DMS153 (cell line): ENCODE data around the gene POU5F1.
"Not testable (repeated sequence)": the region's sequence is repeated elsewhere in the genome, so short reads cannot be mapped to it uniquely, and the experiment has no call there.

ENCODE experiments used
- DNase-seq: peaks from one replicate; lab custom pipeline; 2025; lab: John Stamatoyannopoulos, UW

The POU5F1 gene

DNA sequence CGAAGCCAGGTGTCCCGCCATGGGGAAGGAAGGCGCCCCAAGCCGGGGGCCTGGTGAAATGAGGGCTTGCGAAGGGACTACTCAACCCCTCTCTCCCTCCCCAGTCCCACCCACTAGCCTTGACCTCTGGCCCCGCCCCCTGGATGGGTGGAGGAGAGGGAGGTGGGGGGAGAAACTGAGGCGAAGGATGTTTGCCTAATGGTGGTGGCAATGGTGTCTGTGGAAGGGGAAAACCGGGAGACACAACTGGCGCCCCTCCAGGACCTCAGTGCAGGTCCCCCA, at the start of gene POU5F1:
Gene POU5F1 (minus strand): TSS at position 83 of the 282 bp plus-strand sequence. CDS start 62 bp downstream, at position 21.
- DNase-seq, result no peak

DNA sequence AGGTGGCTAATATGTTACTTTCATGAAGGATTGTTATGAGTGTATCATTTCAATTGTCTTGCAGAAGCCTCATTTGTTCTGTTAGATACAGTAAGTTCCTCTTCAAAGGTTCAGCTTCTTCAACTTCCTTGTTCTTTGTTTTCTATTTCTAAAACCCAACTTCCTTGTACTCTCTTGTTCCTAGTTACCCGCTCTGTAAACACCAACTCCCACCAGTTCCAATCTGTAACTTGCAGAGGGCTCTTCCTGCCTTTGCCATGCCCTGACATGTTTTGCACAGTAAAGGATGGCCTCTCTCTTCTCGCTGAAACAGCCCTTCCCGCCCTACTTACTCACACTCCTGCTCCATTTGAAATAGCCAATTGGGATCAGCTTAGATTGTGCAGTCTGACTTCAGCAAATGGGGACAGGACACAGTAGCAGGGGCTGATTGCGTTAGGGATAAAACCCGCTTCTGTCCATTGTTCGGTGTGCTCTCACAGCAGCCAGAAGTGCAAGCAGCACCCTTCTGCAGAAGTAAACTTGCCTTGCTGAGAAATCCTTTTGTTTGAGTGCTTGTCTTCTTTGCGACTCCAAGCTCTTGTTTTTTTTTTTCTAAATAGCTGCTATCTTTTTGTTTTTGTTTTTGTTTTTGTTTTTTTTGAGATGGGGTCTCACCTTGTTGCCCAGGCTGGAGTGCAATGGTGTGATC, 45.9 kb upstream of the POU5F1 start:
- DNase-seq, result peak; percentile 59

DNA sequence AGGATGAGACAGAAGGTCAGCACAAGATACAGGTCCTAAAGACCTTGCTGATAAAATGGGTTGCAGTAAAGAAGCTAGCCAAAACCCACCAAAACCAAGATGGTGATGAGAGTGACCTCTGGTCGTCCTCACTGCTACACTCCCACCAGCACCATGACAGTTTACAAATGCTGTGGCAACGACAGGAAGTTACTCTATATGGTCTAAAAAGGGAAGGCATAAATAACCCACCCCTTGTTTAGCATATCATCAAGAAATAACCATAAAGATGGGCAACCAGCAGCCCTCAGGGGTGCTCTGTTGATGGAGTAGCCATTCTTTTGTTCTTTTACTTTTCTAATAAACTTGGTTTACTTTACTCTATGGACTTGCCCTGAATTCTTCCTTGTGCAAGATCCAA, 44.7 kb upstream of the POU5F1 start:
- not testable (repeated sequence) for DNase-seq

DNA sequence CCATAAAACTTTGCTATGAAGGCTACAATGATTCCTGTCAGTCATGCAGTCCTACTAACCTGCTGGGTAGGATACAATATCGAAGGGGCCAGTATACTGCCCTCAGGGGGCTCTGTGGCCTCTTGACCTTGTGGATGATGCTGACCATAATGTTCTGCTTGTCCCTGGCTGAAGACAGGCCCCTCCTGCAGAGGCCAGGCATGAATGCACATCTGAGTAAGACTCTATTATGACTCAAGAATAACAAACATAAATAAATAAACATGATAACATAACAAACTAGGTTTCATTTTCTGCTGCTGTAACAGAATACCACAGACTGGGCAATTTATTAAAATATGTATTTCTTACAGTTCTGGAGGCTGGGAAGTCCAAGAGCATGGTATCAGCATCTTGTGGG, 44.0 kb upstream of the POU5F1 start:
- no peak for DNase-seq

DNA sequence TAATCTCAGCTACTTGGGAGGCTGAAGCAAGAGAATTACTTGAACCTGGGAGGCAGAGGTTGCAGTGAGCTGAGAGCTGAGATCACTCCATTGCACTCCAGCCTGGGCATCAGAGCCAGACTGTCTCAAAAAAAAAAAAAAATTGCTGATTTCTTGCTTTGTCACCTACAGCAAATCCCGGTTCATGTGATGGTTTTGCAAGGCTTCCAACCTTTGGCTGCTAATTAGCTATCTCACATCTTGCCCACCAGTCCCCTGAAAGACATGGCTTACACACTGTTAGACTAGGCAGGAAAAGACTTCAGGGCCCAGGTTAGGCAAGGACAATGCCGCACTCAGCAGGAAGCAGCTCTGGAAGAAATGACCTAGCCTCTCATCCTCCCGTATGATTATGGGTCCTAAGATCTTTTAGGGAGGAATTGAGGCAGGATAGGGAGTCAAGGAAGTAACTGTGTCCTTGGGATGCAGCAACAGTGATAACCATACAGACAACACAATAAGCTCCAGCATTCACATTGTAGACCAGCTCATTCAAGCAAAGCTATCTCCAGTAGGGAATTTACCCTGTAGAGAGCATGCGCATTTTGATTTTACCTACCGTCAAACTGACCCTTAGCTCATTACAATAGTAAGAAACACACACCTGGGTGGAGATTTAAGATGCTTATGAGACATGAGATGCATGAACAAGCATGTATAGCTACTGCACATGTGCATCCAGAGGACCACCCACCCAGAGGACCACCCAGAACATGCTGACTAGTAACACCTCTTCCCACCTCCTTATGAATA, 40.5 kb upstream of the POU5F1 start:
- no peak for DNase-seq

DNA sequence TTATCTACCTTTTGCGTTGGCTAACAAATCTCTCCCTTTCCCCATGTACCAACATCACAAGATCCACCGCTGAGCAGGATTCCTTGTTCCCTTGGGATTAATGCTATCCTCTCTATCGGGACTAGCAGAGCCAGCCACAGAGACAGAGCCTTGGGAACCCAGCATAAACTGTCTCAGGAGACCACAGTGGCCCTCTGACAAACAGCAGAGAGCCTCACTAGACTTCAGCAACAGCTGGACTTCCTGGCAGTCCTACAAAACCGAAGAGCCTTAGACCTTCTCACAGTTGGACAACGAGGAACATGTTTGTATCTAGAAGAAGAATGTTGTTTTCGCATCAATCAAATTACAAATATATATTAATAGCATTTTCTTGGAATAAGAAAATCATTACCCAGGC, 39.6 kb upstream of the POU5F1 start:
- no peak for DNase-seq

DNA sequence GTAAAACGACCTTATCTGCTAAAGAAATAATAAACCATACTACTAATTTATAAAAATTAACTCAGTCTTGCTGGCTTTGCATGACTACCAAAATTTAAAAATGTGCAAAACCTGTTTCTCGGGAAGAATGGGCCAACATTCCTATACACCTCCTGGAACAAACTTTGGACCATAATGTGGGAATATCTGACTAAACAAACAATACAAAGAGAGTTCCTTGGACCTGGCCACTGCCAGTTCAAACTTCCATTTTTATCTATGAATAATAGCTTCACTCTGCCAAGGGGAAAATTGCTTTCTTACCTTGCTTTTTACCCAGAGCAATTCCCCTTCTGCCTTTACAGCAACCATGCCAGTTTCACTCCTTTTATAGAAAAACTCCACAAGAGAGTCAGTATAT, 38.7 kb upstream of the POU5F1 start:
- no peak for DNase-seq

DNA sequence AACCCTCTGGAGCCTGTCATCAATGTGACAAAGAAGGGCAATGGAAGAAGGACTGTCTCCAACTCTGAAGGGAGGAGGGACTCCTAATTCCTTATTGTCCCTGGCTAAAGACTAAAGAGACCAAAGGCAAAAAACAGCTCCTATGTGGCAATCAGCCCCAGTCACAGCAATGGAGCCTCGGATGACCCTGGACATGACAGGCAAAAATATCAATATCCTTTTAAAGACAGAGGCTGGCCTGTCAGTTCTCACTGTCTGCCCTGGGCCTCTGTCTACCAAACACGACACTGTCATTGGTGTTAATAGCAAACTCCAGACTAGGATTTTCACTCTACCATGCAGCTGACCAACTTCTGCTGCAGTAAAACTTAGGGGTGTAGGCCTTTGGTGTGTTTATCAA, 38.0 kb upstream of the POU5F1 start:
- no peak for DNase-seq

DNA sequence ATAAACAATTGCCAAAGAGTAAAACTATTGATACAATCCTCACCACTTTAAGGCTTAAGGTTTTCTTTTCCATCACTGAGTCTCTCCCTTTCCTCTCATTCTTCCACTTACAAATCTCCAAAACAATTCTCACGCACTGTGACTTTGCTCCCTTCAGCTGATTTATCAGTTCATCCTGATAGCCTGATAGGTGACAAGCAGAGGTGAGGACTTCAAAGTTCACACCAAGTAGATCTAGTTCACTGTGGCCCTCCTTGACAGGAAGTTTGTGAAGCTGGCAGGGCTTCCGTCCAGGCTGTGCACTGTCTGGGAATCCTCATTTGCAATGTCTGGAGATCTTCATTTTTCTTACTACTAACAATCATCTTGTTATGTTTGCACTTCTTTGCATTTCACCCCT, 35.2 kb upstream of the POU5F1 start:
- no peak for DNase-seq

DNA sequence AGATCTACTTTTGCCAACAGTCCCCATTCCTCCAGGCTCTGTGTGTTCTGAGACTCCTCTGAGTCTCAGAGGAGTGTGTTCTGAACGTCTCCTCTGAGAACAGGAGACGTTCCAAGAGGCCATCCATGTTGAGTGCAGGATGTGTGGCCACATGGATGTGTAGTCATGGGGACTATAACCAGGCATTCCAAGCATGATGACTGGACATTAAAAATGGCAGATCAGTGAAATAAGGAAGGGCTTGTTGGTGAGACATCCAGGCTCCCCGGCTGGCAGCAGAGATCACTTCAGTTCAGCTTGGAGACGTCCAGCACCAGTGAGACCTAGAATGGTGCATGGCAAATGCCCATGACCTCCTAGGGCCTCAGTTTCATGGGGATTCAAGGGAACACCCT, 34.3 kb upstream of the POU5F1 start:
- DNase-seq, result no peak

DNA sequence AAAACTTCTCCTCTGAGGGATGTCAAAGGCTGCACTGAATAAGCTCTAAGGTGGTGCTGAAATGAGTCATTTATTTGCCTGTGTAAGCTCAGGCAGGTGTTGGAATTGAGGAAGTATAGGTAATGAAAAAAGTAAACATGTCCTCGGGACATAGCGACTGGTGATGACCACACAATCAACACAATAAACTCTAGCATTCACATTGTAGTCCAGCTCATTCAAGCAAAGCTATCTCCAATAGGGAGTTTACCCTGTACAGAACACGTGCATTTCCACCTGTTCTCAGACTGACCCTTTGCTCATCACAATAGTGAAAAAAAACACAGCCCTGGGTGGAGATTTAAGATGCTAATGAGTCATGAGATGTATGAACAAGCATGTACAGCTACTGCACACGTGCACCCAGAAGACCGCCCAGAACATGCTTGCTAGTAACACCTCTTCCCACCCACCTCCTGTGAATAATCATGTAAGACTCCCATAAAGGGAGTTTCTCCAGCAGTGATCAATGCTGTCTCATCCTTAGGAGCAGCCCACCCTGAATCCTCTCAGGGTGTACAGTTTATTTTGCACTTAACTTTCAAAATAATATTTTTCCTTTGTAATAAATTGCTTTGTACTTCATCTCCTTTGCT, 33.0 kb upstream of the POU5F1 start:
- DNase-seq, result peak; percentile 99

DNA sequence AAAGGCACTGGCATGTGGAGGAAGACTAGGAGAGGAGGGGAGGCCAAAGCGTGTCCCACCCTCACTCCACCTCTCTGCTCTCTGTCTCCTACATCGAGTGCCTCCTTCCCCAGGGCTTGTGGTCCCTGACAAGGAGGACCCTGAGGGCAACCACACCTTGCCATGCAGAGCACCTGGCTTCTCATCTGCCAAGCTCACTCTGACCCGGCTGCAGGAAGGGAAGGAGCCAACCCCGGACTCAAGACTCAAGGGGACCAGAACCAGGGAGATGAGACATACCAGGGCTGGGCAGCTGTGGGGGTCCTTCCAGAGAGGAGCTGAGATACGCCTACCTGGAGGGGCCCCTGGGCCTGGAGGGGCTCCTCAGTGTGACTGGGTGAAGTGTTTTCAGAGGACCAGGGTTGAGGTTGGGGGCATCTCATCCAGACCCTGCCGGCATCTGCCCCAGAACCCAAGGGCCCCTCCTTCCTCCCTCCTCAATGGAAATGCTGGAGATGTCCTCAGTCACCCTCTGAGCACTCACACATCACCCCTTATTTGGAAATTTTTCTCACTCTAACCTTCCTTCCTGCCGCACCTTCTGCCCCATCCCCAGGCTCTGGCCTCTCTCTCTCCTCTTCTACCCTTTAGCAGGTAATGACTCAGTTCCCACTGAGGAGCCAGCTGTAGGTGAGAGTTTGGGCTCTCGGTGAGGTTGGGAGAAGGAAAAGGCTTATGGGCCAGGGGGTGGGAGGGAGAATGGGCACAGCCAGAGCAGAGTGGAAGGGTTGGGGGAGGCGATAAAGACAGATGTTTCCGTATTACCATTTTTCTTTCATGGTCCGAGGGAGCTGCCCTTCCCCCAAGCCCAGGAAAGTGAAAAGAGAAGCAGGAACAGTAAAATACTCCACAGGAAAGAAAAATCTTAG, 32.0 kb upstream of the POU5F1 start:
- DNase-seq, result peak; percentile 39

DNA sequence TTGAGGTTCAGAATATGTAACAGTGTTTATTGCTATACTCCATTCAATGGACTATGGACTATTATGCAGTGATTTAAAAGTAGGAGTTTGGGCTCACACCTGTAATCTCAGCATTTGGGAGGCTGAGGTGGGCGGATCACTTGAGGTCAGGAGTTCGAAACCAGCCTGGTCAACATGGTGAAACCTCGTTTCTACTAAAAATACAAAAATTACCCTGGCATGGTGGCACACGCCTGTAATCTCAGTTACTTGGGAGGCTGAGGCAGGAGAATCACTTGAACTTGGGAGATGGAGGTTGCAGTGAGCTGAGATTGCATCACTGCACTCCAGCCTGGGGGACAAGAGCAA, 28.6 kb upstream of the POU5F1 start:
- not testable (repeated sequence) for DNase-seq

DNA sequence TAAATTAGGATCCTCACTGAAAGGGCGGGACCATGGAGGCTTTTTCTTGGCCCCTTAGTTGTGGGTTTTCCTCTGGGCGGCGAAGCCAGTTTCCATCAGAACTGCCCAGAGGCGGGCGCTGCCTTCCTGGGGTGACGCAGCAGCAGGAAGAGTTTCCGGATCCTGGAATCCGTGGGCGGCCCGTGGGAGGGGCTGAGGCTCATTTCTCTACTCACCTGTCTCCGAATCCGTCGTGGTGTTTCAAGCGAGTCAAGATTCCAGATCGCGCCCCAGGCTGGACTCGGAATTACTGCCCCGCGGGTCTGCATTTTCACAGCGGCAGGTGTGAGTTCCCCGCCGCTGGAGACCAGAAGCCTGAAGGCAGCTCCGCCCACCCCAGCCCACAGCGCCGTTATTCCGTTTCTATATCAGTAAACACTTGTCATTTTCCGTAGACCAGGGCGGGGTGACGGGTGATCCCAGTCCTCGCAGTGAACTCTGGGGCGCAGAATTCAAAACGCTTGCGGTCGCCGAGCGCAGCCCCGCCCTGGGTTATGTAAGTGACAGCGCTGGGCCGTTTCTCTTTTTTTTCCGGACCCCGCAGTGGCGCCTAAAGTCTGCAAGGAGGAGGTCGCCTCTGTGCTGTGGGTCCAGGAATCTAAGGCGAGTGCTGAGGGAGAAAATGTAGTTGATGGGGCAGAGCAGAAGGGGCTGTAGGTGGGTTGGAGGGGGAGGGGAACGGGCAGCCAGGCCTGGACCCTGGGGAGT, 27.2 kb upstream of the POU5F1 start:
- peak; percentile 87 for DNase-seq

DNA sequence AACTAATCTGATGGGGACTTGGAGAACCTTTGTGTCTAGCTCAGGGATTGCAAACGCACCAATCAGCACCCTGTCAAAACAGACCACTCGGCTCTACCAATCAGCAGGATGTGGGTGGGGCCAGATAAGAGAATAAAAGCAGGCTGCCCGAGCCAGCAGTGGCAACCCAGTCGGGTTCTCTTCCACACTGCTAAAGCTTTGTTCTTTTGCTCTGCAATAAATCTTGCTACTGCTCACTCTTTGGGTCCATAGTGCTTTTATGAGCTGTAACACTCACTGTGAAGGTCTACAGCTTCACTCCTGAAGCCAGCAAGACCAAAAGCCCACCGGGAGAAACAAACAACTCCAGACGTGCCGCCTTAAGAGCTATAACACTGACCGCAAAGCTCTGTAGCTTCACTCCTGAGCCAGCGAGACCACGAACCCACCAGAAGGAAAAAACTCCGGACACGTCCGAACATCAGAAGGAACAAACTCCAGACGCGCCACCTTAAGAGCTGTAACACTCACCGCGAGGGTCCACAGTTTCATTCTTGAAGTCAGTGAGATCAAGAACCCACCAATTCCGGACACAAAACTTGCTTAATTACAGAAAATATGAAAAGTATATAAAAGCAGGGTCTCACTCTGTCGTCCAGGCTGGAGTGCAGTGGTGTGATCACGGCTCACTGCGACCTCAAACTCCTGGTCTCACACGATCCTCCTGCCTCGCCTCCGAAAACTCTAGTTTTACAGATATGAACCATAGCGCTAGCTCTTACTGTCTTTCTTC, 26.0 kb upstream of the POU5F1 start:
- not testable (repeated sequence) for DNase-seq

DNA sequence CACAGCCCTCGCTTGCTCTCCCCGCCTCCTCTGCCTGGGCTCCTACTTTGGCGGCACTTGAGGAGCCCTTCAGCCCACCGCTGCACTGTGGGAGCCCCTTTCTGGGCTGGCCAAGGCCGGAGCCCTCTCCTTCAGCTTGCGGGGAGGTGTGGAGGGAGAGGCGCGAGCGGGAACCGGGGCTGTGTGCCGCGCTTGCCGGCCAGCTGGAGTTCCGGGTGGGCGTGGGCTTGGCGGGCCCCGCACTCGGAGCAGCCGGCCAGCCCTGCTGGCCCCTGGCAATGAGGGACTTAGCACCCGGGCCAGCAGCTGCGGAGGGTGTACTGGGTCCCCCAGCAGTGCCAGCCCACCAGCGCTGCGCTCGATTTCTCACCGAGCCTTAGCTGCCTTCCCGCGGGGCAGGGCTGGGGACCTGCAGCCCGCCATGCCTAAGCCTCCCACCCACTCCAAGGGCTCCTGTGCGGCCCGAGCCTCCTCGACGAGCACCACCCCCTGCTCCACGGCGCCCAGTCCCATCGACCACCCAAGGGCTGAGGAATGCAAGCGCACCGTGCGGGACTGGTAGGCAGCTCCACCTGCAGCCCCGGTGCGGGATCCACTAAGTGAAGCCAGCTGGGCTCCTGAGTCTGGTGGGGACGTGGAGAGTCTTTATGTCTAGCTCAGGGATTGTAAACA, 25.0 kb upstream of the POU5F1 start:
- DNase-seq, result not testable (repeated sequence)

DNA sequence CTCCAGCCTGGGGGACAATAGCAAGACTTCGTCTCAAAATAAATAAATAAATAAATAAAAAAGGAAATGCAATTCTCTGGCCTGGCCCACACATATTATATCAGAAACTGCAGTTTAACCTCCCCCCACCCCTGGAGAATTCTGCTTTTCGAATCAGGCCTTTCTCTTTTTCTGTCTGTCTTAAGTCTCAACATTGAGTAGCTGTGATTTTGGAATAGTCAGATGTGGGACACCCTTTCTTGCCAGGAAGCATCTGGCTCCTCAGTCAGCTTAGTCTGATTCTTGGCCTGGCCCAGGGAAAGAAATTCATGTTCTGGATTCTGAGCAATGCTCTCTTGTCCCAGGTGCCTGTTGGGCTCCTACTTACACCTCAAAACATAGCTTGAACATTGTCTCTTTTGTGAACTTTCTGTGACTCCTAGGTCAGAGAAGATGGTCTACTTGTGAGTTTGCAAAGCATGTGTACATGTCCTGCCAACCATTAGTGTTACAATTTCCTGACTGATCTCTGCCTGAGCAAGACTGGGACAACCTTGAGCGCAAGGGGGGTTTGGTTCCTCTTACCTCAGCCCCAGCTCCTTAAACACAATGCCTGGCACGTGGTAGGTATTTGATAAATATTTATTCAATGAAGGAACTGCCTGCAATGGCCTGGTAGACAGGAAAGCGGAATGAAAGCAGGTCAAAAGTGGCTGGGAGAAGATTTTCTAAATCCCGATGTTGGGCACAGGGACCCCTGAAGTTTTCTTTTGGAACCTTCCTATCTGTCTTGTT, 23.8 kb upstream of the POU5F1 start:
- DNase-seq, result no peak

DNA sequence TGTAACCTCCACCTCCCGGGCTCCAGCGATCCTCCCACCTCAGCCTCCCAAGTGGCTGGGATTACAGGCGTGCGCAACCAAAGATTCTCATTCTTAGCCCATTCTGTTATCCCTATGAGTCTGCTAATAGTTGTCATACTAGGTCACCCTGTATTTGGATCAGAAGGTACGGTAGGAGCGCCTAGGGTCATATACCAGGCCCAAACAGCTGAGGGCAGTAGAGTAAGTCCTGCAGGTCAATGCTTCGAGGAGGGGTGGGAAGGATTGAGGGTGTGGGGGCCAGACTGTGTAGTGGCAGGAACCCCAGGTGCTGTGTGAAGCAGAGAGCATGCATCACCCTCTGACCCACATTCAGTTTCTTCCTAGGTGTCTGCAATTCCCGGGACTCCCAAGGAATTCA, 22.7 kb upstream of the POU5F1 start:
- no peak for DNase-seq

DNA sequence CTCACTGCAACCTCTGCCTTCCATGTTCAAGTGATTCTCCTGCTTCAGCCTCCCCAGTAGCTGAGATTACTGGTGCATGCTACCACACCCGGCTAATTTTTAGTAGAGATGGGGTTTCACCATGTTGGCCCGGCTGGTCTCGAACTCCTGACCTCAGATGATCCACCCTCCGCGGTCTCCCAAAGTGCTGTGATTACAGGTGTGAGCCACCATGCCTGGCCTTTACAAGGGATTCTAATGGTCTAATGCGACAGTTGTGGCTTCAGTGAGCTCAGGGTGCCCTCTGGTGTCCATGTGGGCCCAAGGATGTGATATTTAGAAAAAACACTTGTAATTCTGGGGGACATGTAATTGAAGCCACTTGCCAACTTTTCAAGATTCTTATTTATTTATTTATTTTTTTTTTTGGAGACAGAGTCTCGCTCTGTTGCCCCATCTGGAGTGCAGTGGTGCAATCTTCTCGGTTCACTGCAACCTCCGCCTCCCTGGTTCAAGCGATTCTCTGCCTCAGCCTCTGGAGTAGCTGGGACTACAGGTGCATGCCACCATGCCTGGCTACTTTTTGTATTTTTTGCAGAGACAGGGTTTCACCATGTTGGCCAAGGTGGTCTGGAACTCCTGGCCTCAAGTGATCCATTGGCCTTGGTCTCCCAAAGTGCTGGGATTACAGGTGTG, 22.1 kb upstream of the POU5F1 start:
- peak; percentile 58 for DNase-seq
